GM18873 (cell line): ENCODE data around the gene FLNB.

Experiments
- ATAC-seq: cut with Tn5 transposase; IDR thresholded peaks from one replicate; pipeline ENCODE4 v1.9.1; 2021; ENCODE audit warnings: mild to moderate bottlenecking, moderate library complexity, moderate number of reproducible peaks; ENCODE audit not compliant: unreplicated experiment, low FRiP score

Gene FLNB

GRCh38 chr3:58028902-58029301 lies 20.7 kb downstream of the FLNB start:
- ATAC-seq: no peak

- no peak for ATAC-seq
Measured at GRCh38 chr3:58029842-58030584, 21.8 kb downstream of the FLNB start.

- ATAC-seq: no peak
Measured at GRCh38 chr3:58032186-58032585, 24.0 kb downstream of the FLNB start.

GRCh38 chr3:58034738-58035523 lies 26.7 kb downstream of the FLNB start:
- peak; percentile 99 for ATAC-seq

- no peak for ATAC-seq
Measured at GRCh38 chr3:58035524-58036255, 27.5 kb downstream of the FLNB start.

GRCh38 chr3:58036293-58037032 lies 28.2 kb downstream of the FLNB start:
- ATAC-seq: no peak

GRCh38 chr3:58037141-58037910 lies 29.1 kb downstream of the FLNB start:
- no peak for ATAC-seq

- ATAC-seq: no peak
Measured at GRCh38 chr3:58038675-58039292, 30.6 kb downstream of the FLNB start.

- no peak for ATAC-seq
Measured at GRCh38 chr3:58039601-58040000, 31.4 kb downstream of the FLNB start.

- peak; percentile 9 for ATAC-seq
Measured at GRCh38 chr3:58041182-58041825, 33.1 kb downstream of the FLNB start.

GRCh38 chr3:58041826-58042324 lies 33.7 kb downstream of the FLNB start:
- peak; percentile 94 for ATAC-seq

GRCh38 chr3:58042947-58043707 lies 34.9 kb downstream of the FLNB start:
- no peak for ATAC-seq

GRCh38 chr3:58043933-58044332 lies 35.7 kb downstream of the FLNB start:
- no peak for ATAC-seq

GRCh38 chr3:58044691-58045483 lies 36.7 kb downstream of the FLNB start:
- no peak for ATAC-seq

- no peak for ATAC-seq
Measured at GRCh38 chr3:58047826-58048225, 39.6 kb downstream of the FLNB start.

- no peak for ATAC-seq
Measured at GRCh38 chr3:58048301-58048700, 40.1 kb downstream of the FLNB start.

GRCh38 chr3:58049143-58049785 lies 41.0 kb downstream of the FLNB start:
- no peak for ATAC-seq
